K562 (cell line): Measurements from ENCODE around the gene GNAT1. TPM values are rescaled to one million over a fixed set of nuclear protein-coding genes. Genes with fewer than 3 reads are reported as not detected.

Experiments
- ETV5 ChIP-seq: sonication (generic); formaldehyde crosslinking; IDR thresholded peaks from 2 replicates; pipeline ENCODE4 v1.4.0; 2020; ENCODE audit warnings: low read depth, mild to moderate bottlenecking, missing genetic modification reagents
- FOXA1 ChIP-seq: fragments of 450-650 bp; IDR thresholded peaks from 2 replicates; pipeline ENCODE4 v1.6.1; 2016; ENCODE audit warnings: mild to moderate bottlenecking, borderline replicate concordance
- GABPA ChIP-seq: fragments of 200-800 bp; sonication (Bioruptor generic); conservative IDR thresholded peaks from 2 replicates; pipeline ENCODE4 v1.6.1; 2016; ENCODE audit warnings: low read depth, missing genetic modification characterization, missing compliant biosample characterization
- GABPB1 ChIP-seq: sonication (generic); formaldehyde crosslinking; IDR thresholded peaks from 2 replicates; pipeline ENCODE4 v1.8.0; 2022; ENCODE audit warnings: mild to moderate bottlenecking, missing genetic modification reagents
- KDM2B ChIP-seq: fragments of 250-450 bp; sonication (Bioruptor Pico); IDR thresholded peaks from 2 replicates; pipeline ENCODE4 v1.8.0; 2021; ENCODE audit warnings: mild to moderate bottlenecking, moderate library complexity
- KLF6 ChIP-seq: fragments of 250-450 bp; sonication (Bioruptor Pico); IDR thresholded peaks from 2 replicates; pipeline ENCODE4 v1.4.0; 2020; ENCODE audit warnings: mild to moderate bottlenecking, moderate library complexity, borderline replicate concordance
- NELFE ChIP-seq: IDR thresholded peaks from 2 replicates; pipeline ENCODE4 v1.6.1; 2011; ENCODE audit warnings: mild to moderate bottlenecking; ENCODE audit not compliant: insufficient read depth, insufficient read length
- NFATC3 ChIP-seq: fragments of 450-650 bp; IDR thresholded peaks from 2 replicates; pipeline ENCODE4 v1.6.1; 2017; ENCODE audit warnings: mild to moderate bottlenecking
- NFE2 ChIP-seq: IDR thresholded peaks from 2 replicates; pipeline ENCODE4 v1.6.1; 2014; ENCODE audit warnings: antibody characterized with exemption, low read depth
- NR1H2 ChIP-seq: sonication (generic); formaldehyde crosslinking; IDR thresholded peaks from 2 replicates; pipeline ENCODE4 v1.4.0; 2020; ENCODE audit warnings: mild to moderate bottlenecking, missing genetic modification reagents
- NR2C2 ChIP-seq, 2 experiments: fragments of 200-800 bp in 1 of 2; sonication (Bioruptor generic) in 1 of 2; sonication (generic) in 1 of 2; formaldehyde crosslinking in 1 of 2; IDR thresholded peaks; 2 replicates each; pipeline versions ENCODE4 v1.6.1 to v1.8.0; 2016 to 2022; ENCODE audit warnings: mild to moderate bottlenecking in 1 of 2, missing compliant biosample characterization in 1 of 2, missing genetic modification characterization in 1 of 2, missing genetic modification reagents in 1 of 2
- NUFIP1 ChIP-seq: fragments of 450-650 bp; IDR thresholded peaks from 2 replicates; pipeline ENCODE4 v1.6.1; 2018; ENCODE audit not compliant: partially characterized antibody
- SRF ChIP-seq, 2 experiments: fragments of 250-450, 450-650 bp in 1 of 2; sonication (Bioruptor Pico) in 1 of 2; sonication (generic) in 1 of 2; formaldehyde crosslinking; IDR thresholded peaks; 2 replicates each; pipeline versions ENCODE4 v1.5.0 to v1.5.1; 2020 to 2022; ENCODE audit warnings: mild to moderate bottlenecking in 1 of 2, missing genetic modification reagents in 1 of 2
- YY1 ChIP-seq, 3 experiments: IDR thresholded peaks; 2 replicates each; pipeline ENCODE4 v1.6.1; 2011; ENCODE audit warnings: low read length in 2 of 3, mild to moderate bottlenecking in 2 of 3, moderate library complexity in 2 of 3, borderline replicate concordance in 1 of 3, control low read depth in 1 of 3, low read depth in 1 of 3; ENCODE audit not compliant: insufficient read depth in 3 of 3, insufficient replicate concordance in 2 of 3, control insufficient read depth in 1 of 3, insufficient read length in 1 of 3; ENCODE audit errors: extremely low read depth in 1 of 3
- ZFP1 ChIP-seq: fragments of 450-650 bp; formaldehyde crosslinking; IDR thresholded peaks from 2 replicates; pipeline ENCODE4 v1.4.0; 2020; ENCODE audit warnings: mild to moderate bottlenecking, mixed read lengths
- ZFP36 ChIP-seq: fragments of 150-350 bp; IDR thresholded peaks from 2 replicates; pipeline ENCODE4 v1.6.1; 2018; ENCODE audit warnings: low read length, low read depth; ENCODE audit not compliant: partially characterized antibody
- ZNF408 ChIP-seq: fragments of 250-450 bp; sonication (Bioruptor Pico); IDR thresholded peaks from 2 replicates; pipeline ENCODE4 v1.4.0; 2020; ENCODE audit warnings: low read depth, mild to moderate bottlenecking, moderate library complexity
- ZNF830 ChIP-seq: fragments of 250-450 bp; sonication (Bioruptor Pico); IDR thresholded peaks from 2 replicates; pipeline ENCODE4 v1.5.0; 2021; ENCODE audit warnings: mild to moderate bottlenecking
- polyA plus RNA-seq, 8 experiments: library from polyadenylated mRNA; depleted of rRNA in 4 of 8; stranded (reverse) in 5 of 8; unstranded in 3 of 8; fragments of >200 nt; fragmentation: Nextera tagmentation in 2 of 8; fragmentation: Illumina TruSeq in 1 of 8; extraction: Ambion mirVana in 2 of 8; extraction: Trizol in 1 of 8; gene quantifications; 2 replicates each; pipeline versions ENCODE4 v1.2.1 to v1.2.3, GENCODE V29; 2011 to 2014; ENCODE audit warnings: inconsistent platforms in 1 of 8, missing spikeins in 1 of 8
- total RNA-seq, 7 experiments: library from RNA; depleted of rRNA in 6 of 7; stranded (reverse); fragments of >200 nt in 6 of 7; fragmentation: Illumina TruSeq in 2 of 7; extraction: Trizol in 2 of 7; gene quantifications; 2 replicates each; pipeline versions ENCODE4 v1.2.1 to v1.2.3, GENCODE V29; 2011 to 2021; ENCODE audit warnings: low replicate concordance in 1 of 7
- TF ChIP-seq, protein P1 (sequence below): sonication (generic); formaldehyde crosslinking; IDR thresholded peaks from 2 replicates; pipeline ENCODE4 v1.8.0; 2022; ENCODE audit warnings: mild to moderate bottlenecking, missing genetic modification reagents
- TF ChIP-seq, protein P2 (sequence below): fragments of 200-800 bp; sonication (Bioruptor generic); IDR thresholded peaks from 2 replicates; pipeline ENCODE4 v1.6.1; 2017; ENCODE audit warnings: missing genetic modification characterization, missing compliant biosample characterization

GNAT1 gene
- total and polyA plus RNA-seq, 9 of the 15 experiments (the other 6 are each of a cell fraction or from before 2014, with no cell fraction given), result not detected

DNA sequence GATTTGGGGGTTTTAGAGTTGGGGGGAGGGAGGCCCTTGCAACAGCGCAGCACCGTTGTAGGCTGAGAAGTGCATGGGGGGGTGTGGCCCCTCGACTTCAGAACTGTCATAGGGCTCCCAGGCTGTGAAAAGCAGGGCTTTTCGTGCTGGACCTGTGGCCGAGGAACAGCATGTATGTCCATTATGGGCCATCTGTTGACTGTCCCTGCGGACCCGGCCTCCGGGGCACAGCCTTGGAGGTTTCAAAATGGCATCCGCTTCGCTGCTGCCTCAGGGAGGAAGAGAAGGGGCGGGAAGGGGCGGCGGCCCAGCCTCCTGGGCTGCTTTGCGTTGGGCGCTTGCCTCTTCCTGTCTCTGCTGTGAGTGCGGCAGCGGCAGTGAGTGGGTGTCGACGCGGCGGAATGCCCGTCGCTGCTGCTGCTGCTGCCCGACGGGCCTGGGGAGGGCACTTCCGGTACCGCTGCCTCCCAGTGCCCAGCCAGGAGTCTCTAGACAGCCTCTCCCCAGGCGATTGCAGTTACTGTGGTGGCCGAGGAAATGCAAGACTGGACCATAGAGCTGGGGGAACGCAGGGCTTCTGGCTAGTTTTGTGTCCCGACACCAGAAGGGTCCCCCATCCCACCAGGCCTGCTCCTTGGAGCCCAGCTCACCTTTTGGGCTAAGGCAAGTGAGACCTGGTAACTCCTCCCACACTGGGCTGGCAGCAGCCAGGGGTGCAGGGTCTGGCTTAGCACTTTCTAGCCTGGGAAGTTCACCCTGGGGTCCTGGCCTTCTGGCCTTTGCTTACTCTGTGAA lies 46.5 kb downstream of the GNAT1 start (continued):
- TF ChIP-seq, protein P1, sequence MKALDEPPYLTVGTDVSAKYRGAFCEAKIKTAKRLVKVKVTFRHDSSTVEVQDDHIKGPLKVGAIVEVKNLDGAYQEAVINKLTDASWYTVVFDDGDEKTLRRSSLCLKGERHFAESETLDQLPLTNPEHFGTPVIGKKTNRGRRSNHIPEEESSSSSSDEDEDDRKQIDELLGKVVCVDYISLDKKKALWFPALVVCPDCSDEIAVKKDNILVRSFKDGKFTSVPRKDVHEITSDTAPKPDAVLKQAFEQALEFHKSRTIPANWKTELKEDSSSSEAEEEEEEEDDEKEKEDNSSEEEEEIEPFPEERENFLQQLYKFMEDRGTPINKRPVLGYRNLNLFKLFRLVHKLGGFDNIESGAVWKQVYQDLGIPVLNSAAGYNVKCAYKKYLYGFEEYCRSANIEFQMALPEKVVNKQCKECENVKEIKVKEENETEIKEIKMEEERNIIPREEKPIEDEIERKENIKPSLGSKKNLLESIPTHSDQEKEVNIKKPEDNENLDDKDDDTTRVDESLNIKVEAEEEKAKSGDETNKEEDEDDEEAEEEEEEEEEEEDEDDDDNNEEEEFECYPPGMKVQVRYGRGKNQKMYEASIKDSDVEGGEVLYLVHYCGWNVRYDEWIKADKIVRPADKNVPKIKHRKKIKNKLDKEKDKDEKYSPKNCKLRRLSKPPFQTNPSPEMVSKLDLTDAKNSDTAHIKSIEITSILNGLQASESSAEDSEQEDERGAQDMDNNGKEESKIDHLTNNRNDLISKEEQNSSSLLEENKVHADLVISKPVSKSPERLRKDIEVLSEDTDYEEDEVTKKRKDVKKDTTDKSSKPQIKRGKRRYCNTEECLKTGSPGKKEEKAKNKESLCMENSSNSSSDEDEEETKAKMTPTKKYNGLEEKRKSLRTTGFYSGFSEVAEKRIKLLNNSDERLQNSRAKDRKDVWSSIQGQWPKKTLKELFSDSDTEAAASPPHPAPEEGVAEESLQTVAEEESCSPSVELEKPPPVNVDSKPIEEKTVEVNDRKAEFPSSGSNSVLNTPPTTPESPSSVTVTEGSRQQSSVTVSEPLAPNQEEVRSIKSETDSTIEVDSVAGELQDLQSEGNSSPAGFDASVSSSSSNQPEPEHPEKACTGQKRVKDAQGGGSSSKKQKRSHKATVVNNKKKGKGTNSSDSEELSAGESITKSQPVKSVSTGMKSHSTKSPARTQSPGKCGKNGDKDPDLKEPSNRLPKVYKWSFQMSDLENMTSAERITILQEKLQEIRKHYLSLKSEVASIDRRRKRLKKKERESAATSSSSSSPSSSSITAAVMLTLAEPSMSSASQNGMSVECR (CRISPR knock-in tag), result peak; percentile 49
- TF ChIP-seq ETV5 (CRISPR knock-in tag) (no peak), ZFP1 (no peak), NFE2 (no peak), ZNF408 (CRISPR knock-in tag) (no peak), ZFP36 (peak; percentile 21), GABPB1 (peak; percentile 67; the same call in 1 of the 2 replicates), SRF (CRISPR knock-in tag; IDR thresholded peaks at IDR 0.05) (no peak), ZNF830 (CRISPR knock-in tag) (no peak), GABPA (tag) (peak; percentile 41; the same call in 1 of the 2 replicates), YY1 (IDR thresholded peaks at IDR 0.05; ENCODE audit: borderline replicate concordance in 1 of 3, control insufficient read depth in 1 of 3, extremely low read depth in 1 of 3, insufficient read depth in 3 of 3, insufficient read length in 1 of 3, insufficient replicate concordance in 2 of 3, low read depth in 1 of 3, low read length in 2 of 3) (peak; percentile 7 to 77 (median 68)), NUFIP1 (no peak), FOXA1 (no peak), KDM2B (CRISPR knock-in tag) (no peak), NFATC3 (no peak), NELFE (no peak), NR1H2 (CRISPR knock-in tag) (no peak), KLF6 (CRISPR knock-in tag) (no peak), NR2C2 (CRISPR knock-in tag; IDR thresholded peaks at IDR 0.05) (no peak), NR2C2 (tag; IDR thresholded peaks at IDR 0.05) (no peak)
- TF ChIP-seq, protein P2, sequence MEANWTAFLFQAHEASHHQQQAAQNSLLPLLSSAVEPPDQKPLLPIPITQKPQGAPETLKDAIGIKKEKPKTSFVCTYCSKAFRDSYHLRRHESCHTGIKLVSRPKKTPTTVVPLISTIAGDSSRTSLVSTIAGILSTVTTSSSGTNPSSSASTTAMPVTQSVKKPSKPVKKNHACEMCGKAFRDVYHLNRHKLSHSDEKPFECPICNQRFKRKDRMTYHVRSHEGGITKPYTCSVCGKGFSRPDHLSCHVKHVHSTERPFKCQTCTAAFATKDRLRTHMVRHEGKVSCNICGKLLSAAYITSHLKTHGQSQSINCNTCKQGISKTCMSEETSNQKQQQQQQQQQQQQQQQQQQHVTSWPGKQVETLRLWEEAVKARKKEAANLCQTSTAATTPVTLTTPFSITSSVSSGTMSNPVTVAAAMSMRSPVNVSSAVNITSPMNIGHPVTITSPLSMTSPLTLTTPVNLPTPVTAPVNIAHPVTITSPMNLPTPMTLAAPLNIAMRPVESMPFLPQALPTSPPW (CRISPR knock-in tag), result no peak
